Aorta (tissue), 5 donors: ENCODE results near the gene MRTFA. TPM values are rescaled to one million over a fixed set of nuclear protein-coding genes. Genes with fewer than 3 reads are reported as not detected.
A peak's percentile ranks its signal among the peaks of the same experiment; 100 is the strongest.

Source experiments
- ATAC-seq: fragments of 200-7000 bp; cut with Tn5 transposase; one replicate; pipeline ENCODE4 v1.9.1; 2022; ENCODE audit warnings: moderate library complexity; ENCODE audit not compliant: low FRiP score
- DNase-seq, 2 donors: peaks; one replicate each; pipeline ENCODE4 v3.0.0-alpha.2; 2020
- H3K27ac ChIP-seq, 2 donors: one replicate each; pipeline ENCODE4 v1.5.1; 2013; ENCODE audit warnings: low read length in 2 of 2, mild to moderate bottlenecking in 2 of 2, moderate library complexity in 2 of 2, control low read depth in 1 of 2, inconsistent platforms in 1 of 2, low read depth in 1 of 2
- H3K27me3 ChIP-seq, 2 donors: one replicate each; pipeline ENCODE4 v1.6.1; 2013; ENCODE audit warnings: control low read depth in 1 of 2, low read length in 1 of 2, mild to moderate bottlenecking in 1 of 2, moderate library complexity in 1 of 2; ENCODE audit not compliant: insufficient read depth in 2 of 2, control insufficient read depth in 1 of 2
- H3K36me3 ChIP-seq, 2 donors: one replicate each; pipeline ENCODE4 v1.6.1; 2013; ENCODE audit warnings: control low read depth in 1 of 2, low read length in 1 of 2, mild to moderate bottlenecking in 1 of 2; ENCODE audit not compliant: insufficient read depth in 2 of 2, control insufficient read depth in 1 of 2
- H3K4me1 ChIP-seq, 2 donors: one replicate each; pipeline ENCODE4 v1.6.1; 2013; ENCODE audit warnings: low read length in 2 of 2, control low read depth in 1 of 2, mild to moderate bottlenecking in 1 of 2, moderate library complexity in 1 of 2; ENCODE audit not compliant: insufficient read depth in 2 of 2, control insufficient read depth in 1 of 2
- H3K4me3 ChIP-seq, 2 donors: one replicate each; pipeline ENCODE4 v1.5.1; 2013; ENCODE audit warnings: low read length in 2 of 2, control low read depth in 1 of 2, mild to moderate bottlenecking in 1 of 2
- H3K9me3 ChIP-seq: one replicate; pipeline ENCODE4 v1.6.1; 2013; ENCODE audit warnings: mild to moderate bottlenecking, low read length; ENCODE audit not compliant: control insufficient read depth
- WGBS, 2 donors: extraction: QIAGEN DNeasy Blood & Tissue Kit; methylation state at CpG; one replicate each; pipeline ENCODE4 v1.1.7; 2013; 5-methylcytosine and 5-hydroxymethylcytosine counted together
- intact Hi-C, 2 donors: fragments of 100-400 bp; cut with DNase I; formaldehyde crosslinking; loops; one replicate each; pipeline versions ENCODE4 v1.14.2 to v1.15.0; 2022
- polyA plus RNA-seq, 2 donors: library from polyadenylated mRNA; stranded (reverse); fragments of 200-250 nt; gene quantifications; one replicate each; pipeline ENCODE4 v1.2.3, GENCODE V29; 2013
- total RNA-seq, 2 donors: library from RNA; stranded (reverse); fragmentation: NEBNext Ultra II Directional; extraction: Animal tissue kit (Norgen Biotek cat#: 25700); gene quantifications; one replicate each; pipeline ENCODE4 v1.2.1, GENCODE V29; 2021
- donor health status: healthy with polysubstance abuse.
- donor health status: Bipolar disorder and iron deficiency.
- donor health status: DM: no; HTN: no; CAD: no.
- donor health status: DM: no; HTN: no; CAD: no.
- donor health status: DM: yes; HTN: yes; CAD: no.

The MRTFA gene
- total and polyA plus RNA-seq, 4 donors, result 12.9 to 77.4 (median 51.9) TPM

- Histone ChIP-seq H3K36me3 (peaks cover 0 to 8% of the 10 kb centered on the region in 2 donors), H3K27me3 (no peaks in the 10 kb centered on the region), H3K9me3 (no peaks in the 10 kb centered on the region), H3K4me3 (no peak overlapping the region), H3K27ac (no peak overlapping the region), H3K4me1 (no peaks in the 10 kb centered on the region)
- intact Hi-C loops, result no loop called here
- ATAC-seq (no peak), DNase-seq (no peak)
- 92 to 94% methylated on average over 4 of the region's 4 CpGs for WGBS, 2 donors
These were observed 207.7 kb downstream of the MRTFA start for GRCh38 chr22:40428796-40429195.

DNA sequence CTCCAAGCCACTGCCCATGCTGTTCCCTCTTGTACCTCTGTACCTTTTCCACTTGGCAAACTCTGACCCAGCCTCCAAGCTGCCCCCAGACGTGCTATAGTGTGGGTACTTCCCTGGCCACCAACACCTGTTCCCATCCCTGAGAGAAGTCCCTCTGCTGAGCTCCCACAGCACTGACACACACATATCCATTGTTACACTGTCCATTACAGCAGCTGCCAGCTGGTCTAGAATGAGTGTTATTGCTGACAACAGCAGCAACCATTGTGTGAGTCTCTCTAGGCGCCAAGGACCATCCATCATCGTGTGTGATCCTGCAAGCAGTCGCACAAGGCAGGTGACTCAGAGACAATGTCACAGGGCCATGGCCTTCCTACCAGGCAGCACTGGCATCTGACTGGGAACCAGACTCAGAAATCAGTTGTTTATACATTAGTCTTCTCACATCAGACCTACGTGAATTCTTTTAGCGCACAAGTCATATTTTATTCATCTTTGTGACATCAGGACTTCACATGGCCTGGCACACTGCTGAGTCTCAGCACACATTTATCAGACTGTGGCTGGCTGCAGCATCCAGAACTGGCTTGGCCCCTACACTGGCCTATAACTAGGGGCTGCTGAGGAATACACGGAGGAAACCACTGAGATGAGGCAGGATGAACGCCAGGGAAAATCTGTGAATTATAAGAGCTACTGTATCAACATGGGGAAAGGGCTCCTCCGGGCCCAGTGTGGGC, 209.8 kb downstream of the MRTFA start:
- H3K9me3 ChIP-seq, result no peaks in the 10 kb centered on the region
- DNase-seq, result no peak
- H3K27ac ChIP-seq, result no peak overlapping the region
- WGBS, 2 donors, result 83 to 84% methylated on average over 9 of the region's 9 CpGs
- intact Hi-C loops, result no loop called here
- peaks cover 0 to 13% of the 10 kb centered on the region in 2 donors for H3K36me3 ChIP-seq
- H3K4me3 ChIP-seq, result no peak overlapping the region
- ATAC-seq, result no peak
- no peaks in the 10 kb centered on the region for H3K4me1 ChIP-seq
- H3K27me3 ChIP-seq, result no peaks in the 10 kb centered on the region

DNA sequence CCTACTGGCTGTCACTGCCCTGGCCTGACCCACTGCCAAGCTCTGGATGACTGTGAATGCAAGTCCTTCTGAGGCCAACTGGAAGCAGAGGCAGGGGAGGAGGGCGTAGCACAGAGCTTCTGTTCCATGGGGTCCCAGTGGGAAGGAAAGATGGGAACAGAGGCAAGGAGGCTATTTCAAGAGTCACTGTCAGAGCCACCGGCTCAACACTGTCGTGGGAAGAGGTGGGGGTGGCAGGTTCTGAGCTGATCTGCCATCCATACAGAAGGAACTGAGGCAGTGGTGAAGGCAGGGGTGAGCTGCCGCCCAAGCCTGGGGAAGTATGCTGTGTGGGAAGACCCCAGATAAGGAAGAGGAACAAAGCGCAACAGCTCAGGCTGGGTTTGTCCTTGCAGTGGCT, 211.4 kb downstream of the MRTFA start:
- Histone ChIP-seq H3K27me3 (no peaks in the 10 kb centered on the region), H3K9me3 (no peaks in the 10 kb centered on the region), H3K27ac (no peak overlapping the region), H3K36me3 (peaks cover 0 to 21% of the 10 kb centered on the region in 2 donors), H3K4me1 (no peaks in the 10 kb centered on the region), H3K4me3 (no peak overlapping the region)
- intact Hi-C loops, result no loop called here
- ATAC-seq (no peak), DNase-seq (peak in 1 of 2 donors; percentile 63)
- WGBS, 2 donors, result 83 to 89% methylated on average over 5 of the region's 5 CpGs

DNA sequence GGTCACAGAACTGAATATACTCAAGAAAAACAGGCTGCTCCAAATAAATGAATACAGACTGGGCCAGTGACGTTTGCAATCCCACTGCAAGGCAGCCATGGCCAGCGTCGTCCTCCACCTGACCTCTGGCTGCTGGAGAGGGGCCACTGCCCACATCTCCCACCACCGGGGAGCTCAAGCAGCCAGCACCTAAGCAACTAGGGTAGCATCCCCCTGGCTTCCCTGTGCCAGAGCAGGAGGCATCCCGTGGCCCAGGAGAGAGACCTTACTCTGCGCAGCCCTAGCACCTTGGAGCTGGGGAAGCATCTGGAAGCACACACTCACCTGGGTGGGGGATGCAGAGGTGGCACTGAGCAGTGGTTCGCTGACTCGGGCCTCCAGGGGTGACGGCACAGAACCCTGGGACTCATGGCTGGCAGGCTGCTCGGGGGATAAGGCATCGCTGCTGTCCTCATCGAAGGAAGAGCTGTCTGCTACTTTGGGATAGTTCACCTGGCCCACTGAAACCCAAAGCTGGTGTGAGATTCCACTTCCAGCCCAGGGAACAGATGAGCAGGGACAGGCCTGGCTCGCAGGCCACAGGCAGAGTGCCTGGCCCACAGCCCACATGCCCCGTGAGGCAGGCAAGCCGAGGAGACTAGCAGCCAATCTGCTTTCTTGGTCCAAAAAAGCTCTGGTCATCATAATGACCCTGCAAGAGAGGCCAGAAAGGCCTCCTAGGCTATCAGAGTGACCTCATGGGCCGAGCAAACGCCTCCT, 212.5 kb downstream of the MRTFA start:
- 84 to 85% methylated on average over 17 of the region's 17 CpGs for WGBS, 2 donors
- Histone ChIP-seq H3K4me3 (no peak overlapping the region), H3K36me3 (peaks cover 0 to 20% of the 10 kb centered on the region in 2 donors), H3K4me1 (no peaks in the 10 kb centered on the region), H3K9me3 (no peaks in the 10 kb centered on the region), H3K27me3 (no peaks in the 10 kb centered on the region), H3K27ac (no peak overlapping the region)
- peak in 1 of 2 donors; percentile 67 for DNase-seq
- no peak for ATAC-seq
- intact Hi-C loops, result no loop called here

DNA sequence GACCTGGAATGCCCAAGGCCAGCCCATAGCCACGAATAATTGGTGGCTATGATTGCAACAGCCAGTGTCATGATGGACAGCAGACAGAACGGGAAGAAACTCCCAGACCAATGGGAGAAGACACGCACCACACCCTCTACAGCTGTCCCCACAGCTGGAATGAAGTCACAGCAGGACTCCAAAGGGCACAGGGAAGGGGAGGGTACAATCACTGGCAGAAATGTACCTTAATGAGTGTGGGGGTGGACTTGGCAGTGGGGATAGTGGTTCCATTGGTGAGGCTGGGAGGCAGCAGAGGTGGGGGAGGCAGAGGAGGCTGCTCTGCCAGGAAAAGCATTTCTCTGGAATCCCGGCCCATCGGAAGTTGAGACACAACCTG, 213.2 kb downstream of the MRTFA start:
- Histone ChIP-seq H3K27me3 (no peaks in the 10 kb centered on the region), H3K9me3 (no peaks in the 10 kb centered on the region), H3K36me3 (peaks cover 0 to 22% of the 10 kb centered on the region in 2 donors), H3K4me1 (no peaks in the 10 kb centered on the region), H3K4me3 (no peak overlapping the region), H3K27ac (no peak overlapping the region)
- no peak for ATAC-seq
- 59 to 64% methylated on average over 5 of the region's 5 CpGs for WGBS, 2 donors
- intact Hi-C loops, result no loop called here
- no peak for DNase-seq

DNA sequence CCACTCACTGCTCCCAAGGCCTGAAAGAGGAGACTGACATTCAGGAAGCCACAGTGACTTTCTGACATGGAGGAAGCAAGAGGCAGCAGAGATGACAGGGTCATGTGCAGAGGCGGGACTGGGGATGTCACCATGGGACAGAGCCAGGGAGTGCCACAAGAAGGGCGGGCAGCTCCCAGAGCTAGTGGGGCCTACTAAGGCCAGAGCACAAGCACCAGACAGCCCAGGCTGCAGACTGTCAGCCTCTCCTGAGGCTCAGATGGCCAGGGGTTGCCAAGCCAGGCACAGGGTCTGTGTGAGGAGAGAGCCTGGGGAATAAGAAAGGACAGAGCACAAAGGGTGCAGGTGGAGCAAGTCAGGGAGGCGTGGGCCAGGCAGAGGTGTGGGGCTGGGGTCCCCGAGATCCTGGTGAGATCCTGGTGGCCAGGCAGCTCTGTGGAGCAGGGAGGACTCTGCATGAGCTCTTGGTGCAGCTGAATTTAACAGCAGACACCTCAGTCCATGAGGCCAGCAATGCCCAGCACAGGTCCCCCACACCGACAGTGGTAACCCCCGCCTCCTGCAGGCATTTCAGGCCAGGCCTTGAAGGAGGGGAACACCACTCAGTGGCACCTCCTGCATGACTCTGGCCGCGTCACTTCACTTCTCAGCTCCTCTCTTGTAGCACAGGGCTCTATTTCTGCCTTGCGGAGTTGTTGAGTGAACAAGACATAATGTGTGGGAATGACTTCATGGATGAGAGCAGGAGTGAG, 213.8 kb downstream of the MRTFA start:
- H3K9me3 ChIP-seq, result no peaks in the 10 kb centered on the region
- H3K4me1 ChIP-seq, result no peaks in the 10 kb centered on the region
- H3K4me3 ChIP-seq, result no peak overlapping the region
- H3K36me3 ChIP-seq, result peaks cover 0 to 22% of the 10 kb centered on the region in 2 donors
- DNase-seq (peak in 1 of 2 donors; percentile 56), ATAC-seq (no peak)
- no peaks in the 10 kb centered on the region for H3K27me3 ChIP-seq
- intact Hi-C loops, result no loop called here
- 91 to 94% methylated on average over 9 of the region's 9 CpGs for WGBS, 2 donors
- no peak overlapping the region for H3K27ac ChIP-seq

DNA sequence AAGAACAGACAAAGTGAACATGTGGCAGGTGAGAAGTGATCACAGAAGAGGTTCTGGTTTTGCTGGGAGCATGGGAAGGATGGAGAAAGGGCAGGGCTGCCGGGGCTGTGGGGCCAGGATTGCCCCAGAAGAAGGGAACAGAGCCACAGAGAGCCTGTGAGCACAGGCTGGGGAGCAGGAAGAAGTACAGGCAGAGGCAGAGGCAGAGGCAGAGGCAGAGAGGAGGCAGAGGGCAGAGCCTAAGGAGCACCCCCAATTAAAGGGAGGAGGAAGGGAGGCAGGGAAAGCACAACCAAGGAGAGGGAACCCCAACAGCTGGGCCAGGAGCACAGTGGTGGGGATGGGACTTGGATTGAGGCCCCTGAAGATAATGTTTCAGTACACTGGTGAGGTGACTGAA, 214.6 kb downstream of the MRTFA start:
- Histone ChIP-seq H3K27me3 (no peaks in the 10 kb centered on the region), H3K4me3 (no peak overlapping the region), H3K36me3 (peaks cover 0 to 22% of the 10 kb centered on the region in 2 donors), H3K9me3 (no peaks in the 10 kb centered on the region), H3K4me1 (no peaks in the 10 kb centered on the region), H3K27ac (no peak overlapping the region)
- DNase-seq (peak in 1 of 2 donors; percentile 52), ATAC-seq (no peak)
- intact Hi-C loops, result no loop called here
- 85 to 99% methylated on average over 1 of the region's 1 CpG for WGBS, 2 donors

DNA sequence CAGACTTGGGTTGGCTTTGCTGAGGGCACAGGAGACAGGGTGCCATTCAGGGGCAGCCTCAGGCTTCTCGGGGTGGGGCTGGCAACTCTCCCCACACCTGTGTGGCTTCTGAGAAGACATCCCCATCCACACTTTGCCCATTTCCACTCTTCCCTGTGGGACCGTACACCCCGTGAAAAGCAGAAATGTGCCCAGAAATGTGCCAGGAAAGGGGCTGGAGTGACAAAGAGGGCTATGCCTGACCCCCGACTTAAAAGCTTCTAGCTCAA, 215.5 kb downstream of the MRTFA start:
- intact Hi-C loops, result no loop called here
- H3K4me3 ChIP-seq, result no peak overlapping the region
- DNase-seq (peak in 1 of 2 donors; percentile 51), ATAC-seq (no peak)
- no peak overlapping the region for H3K27ac ChIP-seq
- WGBS, 2 donors, result 87 to 94% methylated on average over 4 of the region's 4 CpGs
- no peaks in the 10 kb centered on the region for H3K27me3 ChIP-seq
- no peaks in the 10 kb centered on the region for H3K4me1 ChIP-seq
- H3K9me3 ChIP-seq, result no peaks in the 10 kb centered on the region
- peaks cover 0 to 20% of the 10 kb centered on the region in 2 donors for H3K36me3 ChIP-seq
